H1 (cell line): Measurements from ENCODE around the gene DLG1. TPM values are rescaled to one million over a fixed set of nuclear protein-coding genes. Genes with fewer than 3 reads are reported as not detected.

ENCODE experiments used
- CTCF ChIA-PET: fragments of 300-600 bp; sonication (Branson Sonifier 250); formaldehyde crosslinking; loops from one replicate; lab custom pipeline; 2021; ENCODE audit not compliant: partially characterized antibody; lab: Charles Lee
- POLR2A ChIA-PET: fragments of 300-600 bp; sonication (Branson Sonifier 250); formaldehyde crosslinking; loops from one replicate; lab custom pipeline; 2021; ENCODE audit warnings: inconsistent platforms; ENCODE audit not compliant: partially characterized antibody; lab: Charles Lee
- DNase-seq, 2 experiments: peaks; one replicate each; pipeline versions ENCODE4 v3.0.0 to v3.0.0-alpha.2; 2010 to 2022; ENCODE audit warnings: low spot score in 2 of 2, low read depth in 1 of 2, mixed read lengths in 1 of 2
- FAIRE-seq: peaks from 2 replicates; lab custom pipeline; 2011; peaks lifted over from hg19 to GRCh38; lab: Jason Lieb, UNC
- H2AFZ ChIP-seq: 2 replicates; pipeline ENCODE4 v1.8.1; 2012; ENCODE audit warnings: low read length, inconsistent platforms
- H2AK5ac ChIP-seq: 2 replicates; pipeline ENCODE4 v1.6.1; 2013; ENCODE audit warnings: low read depth, low read length
- H2BK120ac ChIP-seq: replicated peaks from 2 replicates; pipeline ENCODE3; 2013; ENCODE audit warnings: low read depth, low read length, inconsistent platforms
- H2BK12ac ChIP-seq: 2 replicates; pipeline ENCODE4 v1.6.1; 2013; ENCODE audit warnings: low read depth, low read length
- H2BK15ac ChIP-seq: 2 replicates; pipeline ENCODE4 v1.6.1; 2013; ENCODE audit warnings: low read length
- H2BK20ac ChIP-seq: 2 replicates; pipeline ENCODE4 v1.6.1; 2013; ENCODE audit warnings: low read length
- H2BK5ac ChIP-seq: 2 replicates; pipeline ENCODE4 v1.6.1; 2013; ENCODE audit warnings: low read depth, low read length
- H3K14ac ChIP-seq: 2 replicates; pipeline ENCODE4 v1.6.1; 2013; ENCODE audit warnings: inconsistent platforms; ENCODE audit not compliant: insufficient read length
- H3K18ac ChIP-seq: 2 replicates; pipeline ENCODE4 v1.6.1; 2013; ENCODE audit warnings: low read length; ENCODE audit errors: extremely low read depth
- H3K23ac ChIP-seq: 2 replicates; pipeline ENCODE4 v1.6.1; 2013; ENCODE audit warnings: inconsistent platforms; ENCODE audit not compliant: insufficient read length
- H3K23me2 ChIP-seq: 2 replicates; pipeline ENCODE4 v1.6.1; 2013; ENCODE audit warnings: low read depth, low read length
- H3K27ac ChIP-seq: 2 replicates; pipeline ENCODE4 v1.6.1; 2011; ENCODE audit warnings: low read depth, low read length, inconsistent platforms
- H3K27me3 ChIP-seq, 4 experiments: replicated peaks in 1 of 4; 1 replicate in 1 of 4; 2 replicates in 3 of 4; pipeline versions ENCODE4 v1.6.1 to v1.8.1; 2011 to 2013; ENCODE audit warnings: low read length in 3 of 4, mild to moderate bottlenecking in 3 of 4, inconsistent platforms in 2 of 4, mixed read lengths in 2 of 4, moderate library complexity in 1 of 4; ENCODE audit not compliant: control insufficient read depth in 3 of 4, insufficient read depth in 3 of 4; ENCODE audit errors: extremely low read depth in 1 of 4
- H3K36me3 ChIP-seq, 4 experiments: 2 replicates each; pipeline versions ENCODE4 v1.6.1 to v1.8.1; 2011 to 2013; ENCODE audit warnings: mild to moderate bottlenecking in 4 of 4, low read length in 3 of 4, moderate library complexity in 2 of 4, control low read depth in 1 of 4, inconsistent platforms in 1 of 4; ENCODE audit not compliant: insufficient read depth in 4 of 4, control insufficient read depth in 2 of 4
- H3K4ac ChIP-seq: replicated peaks from 2 replicates; pipeline ENCODE3; 2013; ENCODE audit warnings: low read length, low read depth, mixed read lengths, inconsistent platforms; ENCODE audit not compliant: insufficient read length
- H3K4me1 ChIP-seq, 4 experiments: replicated peaks in 1 of 4; 1 replicate in 1 of 4; 2 replicates in 3 of 4; pipeline versions ENCODE4 v1.6.1 to v1.8.1; 2011 to 2013; ENCODE audit warnings: low read length in 3 of 4, inconsistent platforms in 2 of 4, mixed read lengths in 1 of 4; ENCODE audit not compliant: insufficient read depth in 4 of 4, control insufficient read depth in 3 of 4
- H3K4me2 ChIP-seq, 2 experiments: 2 replicates each; pipeline versions ENCODE4 v1.6.1 to v1.8.1; 2011 to 2013; ENCODE audit warnings: low read depth in 2 of 2, low read length in 2 of 2, control low read depth in 1 of 2, inconsistent platforms in 1 of 2, mild to moderate bottlenecking in 1 of 2; ENCODE audit not compliant: insufficient read depth in 1 of 2
- H3K4me3 ChIP-seq, 4 experiments: fragments of 200-600, 300-600 bp in 1 of 4; sonication (generic), shearing (Covaris generic), sonication (Bioruptor Twin) in 1 of 4; 2 replicates each; pipeline versions ENCODE4 v1.5.1 to v1.8.1; 2011 to 2016; ENCODE audit warnings: low read length in 4 of 4, low read depth in 3 of 4, control low read depth in 2 of 4, inconsistent platforms in 2 of 4, mild to moderate bottlenecking in 2 of 4, mixed read lengths in 1 of 4, moderate library complexity in 1 of 4; ENCODE audit not compliant: insufficient read depth in 2 of 4; ENCODE audit errors: extremely low read depth in 1 of 4
- H3K56ac ChIP-seq: replicated peaks from 2 replicates; pipeline ENCODE3; 2013; ENCODE audit warnings: low read depth, mild to moderate bottlenecking, mixed read lengths, low read length, inconsistent platforms; ENCODE audit not compliant: insufficient read length
- H3K79me1 ChIP-seq: 2 replicates; pipeline ENCODE4 v1.6.1; 2013; ENCODE audit warnings: low read depth, low read length, control low read depth
- H3K79me2 ChIP-seq, 2 experiments: 2 replicates each; pipeline versions ENCODE4 v1.6.1 to v1.8.1; 2012 to 2013; ENCODE audit warnings: low read length in 2 of 2, mild to moderate bottlenecking in 2 of 2, inconsistent platforms in 1 of 2; ENCODE audit not compliant: insufficient read depth in 2 of 2, control insufficient read depth in 1 of 2
- H3K9ac ChIP-seq, 4 experiments: replicated peaks in 1 of 4; 1 replicate in 1 of 4; 2 replicates in 3 of 4; pipeline versions ENCODE4 v1.6.1 to v1.8.1; 2011 to 2013; ENCODE audit warnings: low read depth in 3 of 4, low read length in 3 of 4, control low read depth in 2 of 4, mild to moderate bottlenecking in 2 of 4, moderate library complexity in 2 of 4, inconsistent platforms in 1 of 4; ENCODE audit errors: extremely low read depth in 1 of 4
- H3K9me3 ChIP-seq, 2 experiments: 2 replicates each; pipeline versions ENCODE4 v1.6.1 to v1.8.1; 2012 to 2013; ENCODE audit warnings: mild to moderate bottlenecking in 2 of 2, moderate library complexity in 2 of 2, control low read depth in 1 of 2, inconsistent platforms in 1 of 2, low read depth in 1 of 2, low read length in 1 of 2, mixed read lengths in 1 of 2; ENCODE audit not compliant: insufficient read depth in 2 of 2
- H4K20me1 ChIP-seq, 2 experiments: replicated peaks in 1 of 2; 2 replicates each; pipeline versions ENCODE3 to v1.8.1; 2011 to 2013; ENCODE audit warnings: inconsistent platforms in 2 of 2, low read length in 2 of 2, mild to moderate bottlenecking in 1 of 2; ENCODE audit not compliant: insufficient read depth in 2 of 2, control insufficient read depth in 1 of 2
- H4K5ac ChIP-seq: 2 replicates; pipeline ENCODE4 v1.6.1; 2013; ENCODE audit warnings: low read length, low read depth, mixed read lengths, inconsistent platforms; ENCODE audit not compliant: insufficient read length
- H4K8ac ChIP-seq: 2 replicates; pipeline ENCODE4 v1.8.0; 2013; ENCODE audit warnings: mild to moderate bottlenecking, moderate library complexity, low read length, inconsistent platforms; ENCODE audit not compliant: insufficient read depth; ENCODE audit errors: extremely low read depth
- H4K91ac ChIP-seq: replicated peaks from 2 replicates; pipeline ENCODE3; 2013; ENCODE audit warnings: low read length, mixed read lengths, inconsistent platforms; ENCODE audit not compliant: insufficient read length
- JUN ChIP-seq: IDR thresholded peaks from 2 replicates; pipeline ENCODE4 v1.6.1; 2011; ENCODE audit warnings: low read depth, mild to moderate bottlenecking, improper control_type of control experiment, low read length
- JUND ChIP-seq: IDR thresholded peaks from 2 replicates; pipeline ENCODE4 v1.6.1; 2011; ENCODE audit warnings: mild to moderate bottlenecking, improper control_type of control experiment, low read length
- TEAD4 ChIP-seq: IDR thresholded peaks from 2 replicates; pipeline ENCODE4 v1.6.1; 2012; ENCODE audit warnings: low read depth, low read length, inconsistent platforms, mixed read lengths
- WGBS, 2 experiments: shearing (Covaris generic) in 1 of 2; methylation state at CpG; one replicate each; pipeline versions ENCODE4 v1.1.6 to v1.1.7; 2013 to 2015; ENCODE audit warnings: low lambda C conversion rate in 2 of 2, mixed read lengths in 2 of 2, inconsistent platforms in 1 of 2, low coverage in 1 of 2, missing lambda C conversion rate in 1 of 2; ENCODE audit not compliant: insufficient replicate concordance in 2 of 2, insufficient coverage in 1 of 2, insufficient read length in 1 of 2; ENCODE audit errors: extremely low coverage in 1 of 2, missing lambda C conversion rate in 1 of 2; 5-methylcytosine and 5-hydroxymethylcytosine counted together
- polyA plus RNA-seq, 7 experiments: library from polyadenylated mRNA; depleted of rRNA in 3 of 7; stranded (reverse) in 5 of 7; unstranded in 2 of 7; fragments of >200 nt in 5 of 7; fragments of 200-250 nt in 2 of 7; gene quantifications; 1 replicate in 5 of 7; 2 replicates in 1 of 7; 4 replicates in 1 of 7; pipeline versions ENCODE4 v1.2.1 to v1.2.3, GENCODE V29; 2011 to 2013; ENCODE audit warnings: missing spikeins in 2 of 7, mixed read lengths in 2 of 7
- total RNA-seq: library from RNA; stranded (reverse); fragmentation: NEBNext Ultra II Directional; extraction: Animal tissue kit (Norgen Biotek cat#: 25700); gene quantifications from 2 replicates; pipeline ENCODE4 v1.2.1, GENCODE V29; 2021

The DLG1 gene
- total and polyA plus RNA-seq, 2 of the 8 experiments (the other 6 are each of a cell fraction or from before 2014, with no cell fraction given) = 13.4 to 78.8 TPM

- ChIA-PET POLR2A (interaction anchor here (0.6 kb wide), 1 partner anchor 574 kb away, joined by 3 read pairs; no protein-coding TSS in a partner anchor), CTCF (interaction anchor here (1.0 to 16.7 kb wide), 6 partner anchors 8 to 525 kb away, joined by 3 to 245 read pairs (median 3); no protein-coding TSS in a partner anchor)
- Histone ChIP-seq H4K20me1 (peaks cover 0 to 2% of the 10 kb centered on the region in 2 experiments), H2AK5ac (no peak overlapping the region), H3K27me3 (peaks cover under 1 to 9% (median 5%) of the 10 kb centered on the region in 4 experiments; a peak in 6 of 7 replicates), H3K14ac (no peak overlapping the region), H2BK5ac (no peak overlapping the region), H3K9ac (no peak overlapping the region), H3K4me3 (no peak overlapping the region), H3K27ac (no peak overlapping the region), H3K23me2 (no peaks in the 10 kb centered on the region; the same call in 1 of the 2 replicates), H2BK20ac (no peak overlapping the region), H3K56ac (no peak overlapping the region), H3K9me3 (no peaks in the 10 kb centered on the region), H3K18ac (no peak overlapping the region), H4K8ac (no peak overlapping the region; the same call in 1 of the 2 replicates), H3K36me3 (no peaks in the 10 kb centered on the region), H2AFZ (no peak overlapping the region), H3K79me1 (no peaks in the 10 kb centered on the region), H4K5ac (no peak overlapping the region), H3K79me2 (no peaks in the 10 kb centered on the region), H2BK120ac (no peak overlapping the region), H3K23ac (no peak overlapping the region), H3K4me1 (peaks cover 0 to 16% (median 11%) of the 10 kb centered on the region in 4 experiments; a peak in 5 of 7 replicates), H4K91ac (no peak overlapping the region), H3K4me2 (no peak overlapping the region; a peak in 1 of 4 replicates), H3K4ac (no peak overlapping the region), H2BK15ac (no peak overlapping the region), H2BK12ac (no peak overlapping the region)
- DNase-seq (no peak), FAIRE-seq (no peak)
- WGBS, 2 experiments = 86% methylated on average over 27 of the region's 27 CpGs; no CpG with 5 or more reads in 1 of the 2 experiments
- no peak for TF ChIP-seq JUND
- no peak for TF ChIP-seq JUN
- no peak for TF ChIP-seq TEAD4
Measured at GRCh38 chr3:197023241-197023997, 275.0 kb downstream of the DLG1 start.
